ENCODE measurements around the gene PROC. TPM values are rescaled to one million over a fixed set of nuclear protein-coding genes. Genes with fewer than 3 reads are reported as not detected.

The PROC gene
- total and polyA plus RNA-seq, 2 donors (not counting 1 experiment from before 2014, with no cell fraction given), result not detected

GRCh38 chr2:127455566-127456493, 37.6 kb downstream of the PROC start:
- H3K9ac ChIP-seq (ENCODE audit: insufficient read depth, low read length), result no peak overlapping the region
- no peaks in the 10 kb centered on the region for H3K9me3 ChIP-seq (ENCODE audit: control insufficient read depth, insufficient read depth, low read depth, low read length)
- no peak overlapping the region for H3K4me2 ChIP-seq (ENCODE audit: extremely low read depth, insufficient read depth, low read length)
- no peaks in the 10 kb centered on the region for H3K27me3 ChIP-seq (ENCODE audit: control insufficient read depth, insufficient read depth, low read length)
- H2AFZ ChIP-seq (ENCODE audit: low read length), result no peak overlapping the region
- H3K79me2 ChIP-seq (ENCODE audit: control insufficient read depth, insufficient read depth, low read length), result no peaks in the 10 kb centered on the region
- no peak overlapping the region for H3K27ac ChIP-seq (ENCODE audit: insufficient read depth, low read length)
- H4K20me1 ChIP-seq (ENCODE audit: control insufficient read depth, extremely low read depth, insufficient read depth, low read length), result no peaks in the 10 kb centered on the region
- H3K4me1 ChIP-seq (ENCODE audit: control insufficient read depth, extremely low read depth, insufficient read depth, low read length), result no peaks in the 10 kb centered on the region
- H3K36me3 ChIP-seq (ENCODE audit: control insufficient read depth, insufficient read depth, low read length), result no peaks in the 10 kb centered on the region
- no peak overlapping the region for H3K4me3 ChIP-seq (replicated peaks in 1 of 4; ENCODE audit: control extremely low read depth in 1 of 4, insufficient read depth in 1 of 4, low read depth in 3 of 4, low read length in 4 of 4)
- no peak for TF ChIP-seq EZH2 (IDR thresholded peaks at IDR 0.05; ENCODE audit: low read length, missing control alignments)
- TF ChIP-seq CTCF (conservative IDR thresholded peaks at IDR 0.05 in 1 of 2, IDR thresholded peaks at IDR 0.05 in 1 of 2; ENCODE audit: low read depth in 1 of 2, low read length in 2 of 2), result no peak
- no peak for DNase-seq (ENCODE audit: low read depth in 2 of 2)

- H3K27me3 ChIP-seq (ENCODE audit: control insufficient read depth, insufficient read depth, low read length), result no peaks in the 10 kb centered on the region
- no peaks in the 10 kb centered on the region for H3K9me3 ChIP-seq (ENCODE audit: control insufficient read depth, insufficient read depth, low read depth, low read length)
- H3K79me2 ChIP-seq (ENCODE audit: control insufficient read depth, insufficient read depth, low read length), result no peaks in the 10 kb centered on the region
- no peaks in the 10 kb centered on the region for H3K36me3 ChIP-seq (ENCODE audit: control insufficient read depth, insufficient read depth, low read length)
- no peak overlapping the region for H3K4me2 ChIP-seq (ENCODE audit: extremely low read depth, insufficient read depth, low read length)
- no peak overlapping the region for H2AFZ ChIP-seq (ENCODE audit: low read length)
- H3K4me1 ChIP-seq (ENCODE audit: control insufficient read depth, extremely low read depth, insufficient read depth, low read length), result no peaks in the 10 kb centered on the region
- H3K4me3 ChIP-seq (replicated peaks in 1 of 4; ENCODE audit: control extremely low read depth in 1 of 4, insufficient read depth in 1 of 4, low read depth in 3 of 4, low read length in 4 of 4), result no peak overlapping the region
- no peak overlapping the region for H3K27ac ChIP-seq (ENCODE audit: insufficient read depth, low read length)
- DNase-seq (ENCODE audit: low read depth in 2 of 2), result no peak
- no peak overlapping the region for H3K9ac ChIP-seq (ENCODE audit: insufficient read depth, low read length)
- H4K20me1 ChIP-seq (ENCODE audit: control insufficient read depth, extremely low read depth, insufficient read depth, low read length), result no peaks in the 10 kb centered on the region
- TF ChIP-seq CTCF (conservative IDR thresholded peaks at IDR 0.05 in 1 of 2, IDR thresholded peaks at IDR 0.05 in 1 of 2; ENCODE audit: low read depth in 1 of 2, low read length in 2 of 2), result no peak
- no peak for TF ChIP-seq EZH2 (IDR thresholded peaks at IDR 0.05; ENCODE audit: low read length, missing control alignments)
Observed at GRCh38 chr2:127456960-127457359, 38.7 kb downstream of the PROC start.

GRCh38 chr2:127462461-127462860, 44.2 kb downstream of the PROC start:
- Histone ChIP-seq H3K79me2 (ENCODE audit: control insufficient read depth, insufficient read depth, low read length) (no peaks in the 10 kb centered on the region), H3K4me3 (replicated peaks in 1 of 4; ENCODE audit: control extremely low read depth in 1 of 4, insufficient read depth in 1 of 4, low read depth in 3 of 4, low read length in 4 of 4) (no peak overlapping the region)
- TF ChIP-seq EZH2 (IDR thresholded peaks at IDR 0.05; ENCODE audit: low read length, missing control alignments) (no peak), CTCF (conservative IDR thresholded peaks at IDR 0.05 in 1 of 2, IDR thresholded peaks at IDR 0.05 in 1 of 2; ENCODE audit: low read depth in 1 of 2, low read length in 2 of 2) (no peak)

More at GRCh38 chr2:127462461-127462860, 44.2 kb downstream of the PROC start:
- Histone ChIP-seq H3K9me3 (ENCODE audit: control insufficient read depth, insufficient read depth, low read depth, low read length) (no peaks in the 10 kb centered on the region), H3K4me1 (ENCODE audit: control insufficient read depth, extremely low read depth, insufficient read depth, low read length) (no peaks in the 10 kb centered on the region), H3K4me2 (ENCODE audit: extremely low read depth, insufficient read depth, low read length) (no peak overlapping the region), H3K27ac (ENCODE audit: insufficient read depth, low read length) (no peak overlapping the region), H3K27me3 (ENCODE audit: control insufficient read depth, insufficient read depth, low read length) (no peaks in the 10 kb centered on the region), H3K9ac (ENCODE audit: insufficient read depth, low read length) (no peak overlapping the region), H3K36me3 (ENCODE audit: control insufficient read depth, insufficient read depth, low read length) (no peaks in the 10 kb centered on the region), H2AFZ (ENCODE audit: low read length) (no peak overlapping the region), H4K20me1 (ENCODE audit: control insufficient read depth, extremely low read depth, insufficient read depth, low read length) (no peaks in the 10 kb centered on the region)
- peak in 1 of 2 donors; percentile 30 for DNase-seq (ENCODE audit: low read depth in 2 of 2)
